HepG2 (cell line): ENCODE measurements around the gene PDZD7. TPM values are rescaled to one million over a fixed set of nuclear protein-coding genes. Genes with fewer than 3 reads are reported as not detected.

Experiments used
- DMAP1 ChIP-seq: IDR thresholded peaks from 2 replicates; pipeline ENCODE4 v1.6.1; 2016
- EHMT2 ChIP-seq: fragments of 200-600 bp; sonication (generic); IDR thresholded peaks from 2 replicates; pipeline ENCODE4 v1.7.0; 2017; ENCODE audit warnings: antibody characterized with exemption, low read depth, low read length, borderline replicate concordance
- ERF ChIP-seq: IDR thresholded peaks from 2 replicates; pipeline ENCODE4 v1.6.1; 2018; ENCODE audit warnings: missing biosample characterization, missing genetic modification reagents
- FOSL2 ChIP-seq: sonication (generic); formaldehyde crosslinking; IDR thresholded peaks from 2 replicates; pipeline ENCODE4 v1.4.0; 2020; ENCODE audit warnings: missing genetic modification reagents
- FOXA3 ChIP-seq: IDR thresholded peaks from 2 replicates; pipeline ENCODE4 v1.6.1; 2016; ENCODE audit warnings: missing genetic modification reagents, missing compliant biosample characterization
- HIVEP1 ChIP-seq: sonication (generic); formaldehyde crosslinking; IDR thresholded peaks from 2 replicates; pipeline ENCODE4 v1.4.0; 2020; ENCODE audit warnings: mild to moderate bottlenecking, missing genetic modification reagents
- PHF8 ChIP-seq: sonication (generic); formaldehyde crosslinking; IDR thresholded peaks from 2 replicates; pipeline ENCODE4 v1.5.0; 2020; ENCODE audit warnings: missing genetic modification reagents
- RFXANK ChIP-seq: IDR thresholded peaks from 2 replicates; pipeline ENCODE4 v1.6.1; 2016
- SIN3A ChIP-seq: IDR thresholded peaks from 2 replicates; pipeline ENCODE4 v1.6.1; 2011; ENCODE audit warnings: low read depth, mild to moderate bottlenecking, control low read depth, low read length, borderline replicate concordance
- SOX13 ChIP-seq, 3 experiments: fragments of 450-650 bp in 1 of 3; sonication (generic) in 1 of 3; formaldehyde crosslinking in 1 of 3; IDR thresholded peaks in 2 of 3; conservative IDR thresholded peaks in 1 of 3; 2 replicates each; pipeline versions ENCODE4 v1.5.0 to v1.6.1; 2016 to 2020; ENCODE audit warnings: antibody characterized with exemption in 1 of 3, mild to moderate bottlenecking in 1 of 3, missing compliant biosample characterization in 1 of 3, missing genetic modification reagents in 1 of 3, moderate library complexity in 1 of 3
- ZFYVE20 ChIP-seq: sonication (generic); formaldehyde crosslinking; IDR thresholded peaks from 2 replicates; pipeline ENCODE4 v1.8.0; 2023; ENCODE audit warnings: low read depth, mild to moderate bottlenecking, moderate library complexity, missing genetic modification reagents, borderline replicate concordance
- ZMYM2 ChIP-seq: sonication (generic); formaldehyde crosslinking; IDR thresholded peaks from 2 replicates; pipeline ENCODE4 v1.8.0; 2022; ENCODE audit warnings: mild to moderate bottlenecking, missing genetic modification reagents
- ZNF570 ChIP-seq: sonication (generic); formaldehyde crosslinking; IDR thresholded peaks from 2 replicates; pipeline ENCODE4 v1.4.0; 2020; ENCODE audit warnings: mild to moderate bottlenecking, missing genetic modification reagents, borderline replicate concordance
- ZNF619 ChIP-seq: sonication (generic); formaldehyde crosslinking; IDR thresholded peaks from 2 replicates; pipeline ENCODE4 v1.4.0; 2020; ENCODE audit warnings: mild to moderate bottlenecking, missing genetic modification reagents
- ZNF841 ChIP-seq: sonication (generic); formaldehyde crosslinking; IDR thresholded peaks from 2 replicates; pipeline ENCODE4 v1.8.1; 2023; ENCODE audit warnings: missing genetic modification reagents, borderline replicate concordance
- polyA plus RNA-seq, 8 experiments: library from polyadenylated mRNA; depleted of rRNA in 3 of 8; stranded (reverse) in 7 of 8; unstranded in 1 of 8; fragments of >200 nt; fragmentation: Illumina TruSeq in 4 of 8; extraction: Trizol in 4 of 8; gene quantifications; 2 replicates each; pipeline versions ENCODE4 v1.2.1 to v1.2.3, GENCODE V29; 2011 to 2016; ENCODE audit warnings: low read depth in 4 of 8, missing spikeins in 1 of 8, mixed read lengths in 1 of 8; ENCODE audit not compliant: insufficient read depth in 1 of 8
- total RNA-seq, 5 experiments: library from RNA; depleted of rRNA; stranded (reverse); fragments of >200 nt; fragmentation: Illumina TruSeq; extraction: Trizol; gene quantifications; 2 replicates each; pipeline ENCODE4 v1.2.3, GENCODE V29; 2016; ENCODE audit warnings: low read depth in 1 of 5
- TF ChIP-seq, protein P1 (sequence below): sonication (generic); formaldehyde crosslinking; IDR thresholded peaks from 2 replicates; pipeline ENCODE4 v1.4.0; 2020; ENCODE audit warnings: missing genetic modification reagents, borderline replicate concordance
- TF ChIP-seq, protein P2 (sequence below): sonication (generic); formaldehyde crosslinking; IDR thresholded peaks from 2 replicates; pipeline ENCODE4 v1.9.0; 2022; ENCODE audit warnings: missing genetic modification reagents, mild to moderate bottlenecking, borderline replicate concordance
- TF ChIP-seq, protein P3 (sequence below): sonication (generic); formaldehyde crosslinking; IDR thresholded peaks from 2 replicates; pipeline ENCODE4 v1.5.0; 2020; ENCODE audit warnings: missing genetic modification reagents
- TF ChIP-seq, protein P4 (sequence below): sonication (generic); formaldehyde crosslinking; IDR thresholded peaks from 2 replicates; pipeline ENCODE4 v1.4.0; 2020; ENCODE audit warnings: missing genetic modification reagents

Gene PDZD7
- total and polyA plus RNA-seq, 2 of the 13 experiments (the other 11 are each of a cell fraction or from before 2014, with no cell fraction given), result 0.58 to 0.73 TPM

DNA sequence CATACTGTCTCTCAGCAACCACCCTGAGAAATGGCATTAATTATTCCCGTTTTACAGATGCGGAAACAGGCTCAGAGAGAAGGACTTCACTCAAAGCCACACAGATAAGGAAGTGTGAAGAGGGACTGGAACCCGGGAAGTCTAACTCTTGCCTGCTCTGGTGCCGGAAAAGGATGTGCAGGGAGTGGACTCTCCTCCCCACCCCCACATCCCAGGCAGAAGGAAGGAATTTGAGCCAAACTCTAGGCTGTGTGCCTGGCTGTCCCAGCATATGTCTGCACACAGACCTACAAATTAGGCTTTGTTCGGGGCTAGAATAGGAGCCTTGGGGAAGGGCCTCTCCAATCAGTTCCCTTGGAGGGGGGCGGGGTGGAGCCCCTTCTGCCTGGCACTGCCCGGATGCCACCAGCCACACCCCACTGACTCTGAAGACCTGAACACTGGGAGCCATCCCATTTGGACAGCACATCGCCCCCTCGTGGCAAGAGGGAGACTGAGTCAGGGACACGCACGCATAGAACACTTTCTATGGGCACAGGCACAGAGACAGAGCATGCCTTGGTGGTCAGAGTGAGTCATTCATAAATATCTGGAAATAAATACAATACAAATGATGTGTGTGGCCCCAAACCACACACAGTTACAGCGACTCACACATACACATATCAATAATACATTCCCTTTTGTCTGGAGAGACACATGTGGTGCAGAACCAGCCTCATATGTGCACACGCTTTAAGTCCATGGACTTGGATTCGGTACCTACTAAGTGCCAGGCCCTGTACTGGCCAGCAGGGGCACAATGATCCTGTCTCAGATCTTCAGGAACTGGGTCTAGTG, 18.2 kb downstream of the PDZD7 start (continued):
- TF ChIP-seq, protein P1, sequence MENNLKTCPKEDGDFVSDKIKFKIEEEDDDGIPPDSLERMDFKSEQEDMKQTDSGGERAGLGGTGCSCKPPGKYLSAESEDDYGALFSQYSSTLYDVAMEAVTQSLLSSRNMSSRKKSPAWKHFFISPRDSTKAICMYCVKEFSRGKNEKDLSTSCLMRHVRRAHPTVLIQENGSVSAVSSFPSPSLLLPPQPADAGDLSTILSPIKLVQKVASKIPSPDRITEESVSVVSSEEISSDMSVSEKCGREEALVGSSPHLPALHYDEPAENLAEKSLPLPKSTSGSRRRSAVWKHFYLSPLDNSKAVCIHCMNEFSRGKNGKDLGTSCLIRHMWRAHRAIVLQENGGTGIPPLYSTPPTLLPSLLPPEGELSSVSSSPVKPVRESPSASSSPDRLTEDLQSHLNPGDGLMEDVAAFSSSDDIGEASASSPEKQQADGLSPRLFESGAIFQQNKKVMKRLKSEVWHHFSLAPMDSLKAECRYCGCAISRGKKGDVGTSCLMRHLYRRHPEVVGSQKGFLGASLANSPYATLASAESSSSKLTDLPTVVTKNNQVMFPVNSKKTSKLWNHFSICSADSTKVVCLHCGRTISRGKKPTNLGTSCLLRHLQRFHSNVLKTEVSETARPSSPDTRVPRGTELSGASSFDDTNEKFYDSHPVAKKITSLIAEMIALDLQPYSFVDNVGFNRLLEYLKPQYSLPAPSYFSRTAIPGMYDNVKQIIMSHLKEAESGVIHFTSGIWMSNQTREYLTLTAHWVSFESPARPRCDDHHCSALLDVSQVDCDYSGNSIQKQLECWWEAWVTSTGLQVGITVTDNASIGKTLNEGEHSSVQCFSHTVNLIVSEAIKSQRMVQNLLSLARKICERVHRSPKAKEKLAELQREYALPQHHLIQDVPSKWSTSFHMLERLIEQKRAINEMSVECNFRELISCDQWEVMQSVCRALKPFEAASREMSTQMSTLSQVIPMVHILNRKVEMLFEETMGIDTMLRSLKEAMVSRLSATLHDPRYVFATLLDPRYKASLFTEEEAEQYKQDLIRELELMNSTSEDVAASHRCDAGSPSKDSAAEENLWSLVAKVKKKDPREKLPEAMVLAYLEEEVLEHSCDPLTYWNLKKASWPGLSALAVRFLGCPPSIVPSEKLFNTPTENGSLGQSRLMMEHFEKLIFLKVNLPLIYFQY (CRISPR knock-in tag), result 0 out of 2 replicates have a peak, but pooled peaks have one; percentile 10
- TF ChIP-seq EHMT2 (no peak), SOX13 (IDR thresholded peaks at IDR 0.05) (no peak), SOX13 (CRISPR knock-in tag; conservative IDR thresholded peaks at IDR 0.05 in 1 of 2, IDR thresholded peaks at IDR 0.05 in 1 of 2) (peak in 1 of 2 experiments; percentile 24; a peak in 1 of 4 replicates), ZNF619 (CRISPR knock-in tag) (no peak), ZNF841 (no peak), ZNF570 (no peak), DMAP1 (peak; percentile 32; the same call in 1 of the 2 replicates), ERF (CRISPR knock-in tag) (peak; percentile 50; the same call in 1 of the 2 replicates), ZMYM2 (CRISPR knock-in tag) (0 out of 2 replicates have a peak, but pooled peaks have one; percentile 44), FOXA3 (peak; percentile 5; the same call in 1 of the 2 replicates), FOSL2 (CRISPR knock-in tag) (peak; percentile 81), SIN3A (0 out of 2 replicates have a peak, but pooled peaks have one; percentile 55), HIVEP1 (no peak), RFXANK (CRISPR knock-in tag) (0 out of 2 replicates have a peak, but pooled peaks have one; percentile 26), ZFYVE20 (CRISPR knock-in tag) (no peak), PHF8 (CRISPR knock-in tag) (peak; percentile 37; the same call in 1 of the 2 replicates)
- TF ChIP-seq, protein P2, sequence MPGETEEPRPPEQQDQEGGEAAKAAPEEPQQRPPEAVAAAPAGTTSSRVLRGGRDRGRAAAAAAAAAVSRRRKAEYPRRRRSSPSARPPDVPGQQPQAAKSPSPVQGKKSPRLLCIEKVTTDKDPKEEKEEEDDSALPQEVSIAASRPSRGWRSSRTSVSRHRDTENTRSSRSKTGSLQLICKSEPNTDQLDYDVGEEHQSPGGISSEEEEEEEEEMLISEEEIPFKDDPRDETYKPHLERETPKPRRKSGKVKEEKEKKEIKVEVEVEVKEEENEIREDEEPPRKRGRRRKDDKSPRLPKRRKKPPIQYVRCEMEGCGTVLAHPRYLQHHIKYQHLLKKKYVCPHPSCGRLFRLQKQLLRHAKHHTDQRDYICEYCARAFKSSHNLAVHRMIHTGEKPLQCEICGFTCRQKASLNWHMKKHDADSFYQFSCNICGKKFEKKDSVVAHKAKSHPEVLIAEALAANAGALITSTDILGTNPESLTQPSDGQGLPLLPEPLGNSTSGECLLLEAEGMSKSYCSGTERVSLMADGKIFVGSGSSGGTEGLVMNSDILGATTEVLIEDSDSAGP (CRISPR knock-in tag), result peak; percentile 56
- TF ChIP-seq, protein P3, sequence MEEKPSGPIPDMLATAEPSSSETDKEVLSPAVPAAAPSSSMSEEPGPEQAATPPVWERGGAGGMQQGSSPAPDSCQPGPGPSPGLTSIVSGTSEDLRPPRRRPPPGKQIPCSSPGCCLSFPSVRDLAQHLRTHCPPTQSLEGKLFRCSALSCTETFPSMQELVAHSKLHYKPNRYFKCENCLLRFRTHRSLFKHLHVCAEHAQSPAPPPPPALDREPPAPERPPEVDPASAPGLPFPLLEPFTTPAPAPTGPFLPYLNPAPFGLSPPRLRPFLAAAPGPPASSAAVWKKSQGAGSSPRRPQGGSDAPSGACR (CRISPR knock-in tag), result no peak; the same call in 1 of the 2 replicates
- TF ChIP-seq, protein P4, sequence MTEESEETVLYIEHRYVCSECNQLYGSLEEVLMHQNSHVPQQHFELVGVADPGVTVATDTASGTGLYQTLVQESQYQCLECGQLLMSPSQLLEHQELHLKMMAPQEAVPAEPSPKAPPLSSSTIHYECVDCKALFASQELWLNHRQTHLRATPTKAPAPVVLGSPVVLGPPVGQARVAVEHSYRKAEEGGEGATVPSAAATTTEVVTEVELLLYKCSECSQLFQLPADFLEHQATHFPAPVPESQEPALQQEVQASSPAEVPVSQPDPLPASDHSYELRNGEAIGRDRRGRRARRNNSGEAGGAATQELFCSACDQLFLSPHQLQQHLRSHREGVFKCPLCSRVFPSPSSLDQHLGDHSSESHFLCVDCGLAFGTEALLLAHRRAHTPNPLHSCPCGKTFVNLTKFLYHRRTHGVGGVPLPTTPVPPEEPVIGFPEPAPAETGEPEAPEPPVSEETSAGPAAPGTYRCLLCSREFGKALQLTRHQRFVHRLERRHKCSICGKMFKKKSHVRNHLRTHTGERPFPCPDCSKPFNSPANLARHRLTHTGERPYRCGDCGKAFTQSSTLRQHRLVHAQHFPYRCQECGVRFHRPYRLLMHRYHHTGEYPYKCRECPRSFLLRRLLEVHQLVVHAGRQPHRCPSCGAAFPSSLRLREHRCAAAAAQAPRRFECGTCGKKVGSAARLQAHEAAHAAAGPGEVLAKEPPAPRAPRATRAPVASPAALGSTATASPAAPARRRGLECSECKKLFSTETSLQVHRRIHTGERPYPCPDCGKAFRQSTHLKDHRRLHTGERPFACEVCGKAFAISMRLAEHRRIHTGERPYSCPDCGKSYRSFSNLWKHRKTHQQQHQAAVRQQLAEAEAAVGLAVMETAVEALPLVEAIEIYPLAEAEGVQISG, result peak; percentile 64
